H1 (cell line): ENCODE measurements around the gene CNOT6L. TPM values are rescaled to one million over a fixed set of nuclear protein-coding genes. Genes with fewer than 3 reads are reported as not detected.
"Not testable (repeated sequence)": the region's sequence is repeated elsewhere in the genome, so short reads cannot be mapped to it uniquely, and the experiment has no call there.

Experiments
- CTCF ChIA-PET: fragments of 300-600 bp; sonication (Branson Sonifier 250); formaldehyde crosslinking; loops from one replicate; lab custom pipeline; 2021; ENCODE audit not compliant: partially characterized antibody; lab: Charles Lee
- POLR2A ChIA-PET: fragments of 300-600 bp; sonication (Branson Sonifier 250); formaldehyde crosslinking; loops from one replicate; lab custom pipeline; 2021; ENCODE audit warnings: inconsistent platforms; ENCODE audit not compliant: partially characterized antibody; lab: Charles Lee
- DNase-seq, 2 experiments: peaks; one replicate each; pipeline versions ENCODE4 v3.0.0 to v3.0.0-alpha.2; 2010 to 2022; ENCODE audit warnings: low spot score in 2 of 2, low read depth in 1 of 2, mixed read lengths in 1 of 2
- FAIRE-seq: peaks from 2 replicates; lab custom pipeline; 2011; peaks lifted over from hg19 to GRCh38; lab: Jason Lieb, UNC
- H2AFZ ChIP-seq: 2 replicates; pipeline ENCODE4 v1.8.1; 2012; ENCODE audit warnings: low read length, inconsistent platforms
- H2AK5ac ChIP-seq: 2 replicates; pipeline ENCODE4 v1.6.1; 2013; ENCODE audit warnings: low read depth, low read length
- H2BK120ac ChIP-seq: replicated peaks from 2 replicates; pipeline ENCODE3; 2013; ENCODE audit warnings: low read depth, low read length, inconsistent platforms
- H2BK12ac ChIP-seq: 2 replicates; pipeline ENCODE4 v1.6.1; 2013; ENCODE audit warnings: low read depth, low read length
- H2BK15ac ChIP-seq: 2 replicates; pipeline ENCODE4 v1.6.1; 2013; ENCODE audit warnings: low read length
- H2BK20ac ChIP-seq: 2 replicates; pipeline ENCODE4 v1.6.1; 2013; ENCODE audit warnings: low read length
- H2BK5ac ChIP-seq: 2 replicates; pipeline ENCODE4 v1.6.1; 2013; ENCODE audit warnings: low read depth, low read length
- H3K14ac ChIP-seq: 2 replicates; pipeline ENCODE4 v1.6.1; 2013; ENCODE audit warnings: inconsistent platforms; ENCODE audit not compliant: insufficient read length
- H3K18ac ChIP-seq: 2 replicates; pipeline ENCODE4 v1.6.1; 2013; ENCODE audit warnings: low read length; ENCODE audit errors: extremely low read depth
- H3K23ac ChIP-seq: 2 replicates; pipeline ENCODE4 v1.6.1; 2013; ENCODE audit warnings: inconsistent platforms; ENCODE audit not compliant: insufficient read length
- H3K23me2 ChIP-seq: 2 replicates; pipeline ENCODE4 v1.6.1; 2013; ENCODE audit warnings: low read depth, low read length
- H3K27ac ChIP-seq: 2 replicates; pipeline ENCODE4 v1.6.1; 2011; ENCODE audit warnings: low read depth, low read length, inconsistent platforms
- H3K27me3 ChIP-seq, 4 experiments: replicated peaks in 1 of 4; 1 replicate in 1 of 4; 2 replicates in 3 of 4; pipeline versions ENCODE4 v1.6.1 to v1.8.1; 2011 to 2013; ENCODE audit warnings: low read length in 3 of 4, mild to moderate bottlenecking in 3 of 4, inconsistent platforms in 2 of 4, mixed read lengths in 2 of 4, moderate library complexity in 1 of 4; ENCODE audit not compliant: control insufficient read depth in 3 of 4, insufficient read depth in 3 of 4; ENCODE audit errors: extremely low read depth in 1 of 4
- H3K36me3 ChIP-seq, 4 experiments: 2 replicates each; pipeline versions ENCODE4 v1.6.1 to v1.8.1; 2011 to 2013; ENCODE audit warnings: mild to moderate bottlenecking in 4 of 4, low read length in 3 of 4, moderate library complexity in 2 of 4, control low read depth in 1 of 4, inconsistent platforms in 1 of 4; ENCODE audit not compliant: insufficient read depth in 4 of 4, control insufficient read depth in 2 of 4
- H3K4ac ChIP-seq: replicated peaks from 2 replicates; pipeline ENCODE3; 2013; ENCODE audit warnings: low read length, low read depth, mixed read lengths, inconsistent platforms; ENCODE audit not compliant: insufficient read length
- H3K4me1 ChIP-seq, 4 experiments: replicated peaks in 1 of 4; 1 replicate in 1 of 4; 2 replicates in 3 of 4; pipeline versions ENCODE4 v1.6.1 to v1.8.1; 2011 to 2013; ENCODE audit warnings: low read length in 3 of 4, inconsistent platforms in 2 of 4, mixed read lengths in 1 of 4; ENCODE audit not compliant: insufficient read depth in 4 of 4, control insufficient read depth in 3 of 4
- H3K4me2 ChIP-seq, 2 experiments: 2 replicates each; pipeline versions ENCODE4 v1.6.1 to v1.8.1; 2011 to 2013; ENCODE audit warnings: low read depth in 2 of 2, low read length in 2 of 2, control low read depth in 1 of 2, inconsistent platforms in 1 of 2, mild to moderate bottlenecking in 1 of 2; ENCODE audit not compliant: insufficient read depth in 1 of 2
- H3K4me3 ChIP-seq, 4 experiments: fragments of 200-600, 300-600 bp in 1 of 4; sonication (generic), shearing (Covaris generic), sonication (Bioruptor Twin) in 1 of 4; 2 replicates each; pipeline versions ENCODE4 v1.5.1 to v1.8.1; 2011 to 2016; ENCODE audit warnings: low read length in 4 of 4, low read depth in 3 of 4, control low read depth in 2 of 4, inconsistent platforms in 2 of 4, mild to moderate bottlenecking in 2 of 4, mixed read lengths in 1 of 4, moderate library complexity in 1 of 4; ENCODE audit not compliant: insufficient read depth in 2 of 4; ENCODE audit errors: extremely low read depth in 1 of 4
- H3K56ac ChIP-seq: replicated peaks from 2 replicates; pipeline ENCODE3; 2013; ENCODE audit warnings: low read depth, mild to moderate bottlenecking, mixed read lengths, low read length, inconsistent platforms; ENCODE audit not compliant: insufficient read length
- H3K79me1 ChIP-seq: 2 replicates; pipeline ENCODE4 v1.6.1; 2013; ENCODE audit warnings: low read depth, low read length, control low read depth
- H3K79me2 ChIP-seq, 2 experiments: 2 replicates each; pipeline versions ENCODE4 v1.6.1 to v1.8.1; 2012 to 2013; ENCODE audit warnings: low read length in 2 of 2, mild to moderate bottlenecking in 2 of 2, inconsistent platforms in 1 of 2; ENCODE audit not compliant: insufficient read depth in 2 of 2, control insufficient read depth in 1 of 2
- H3K9ac ChIP-seq, 4 experiments: replicated peaks in 1 of 4; 1 replicate in 1 of 4; 2 replicates in 3 of 4; pipeline versions ENCODE4 v1.6.1 to v1.8.1; 2011 to 2013; ENCODE audit warnings: low read depth in 3 of 4, low read length in 3 of 4, control low read depth in 2 of 4, mild to moderate bottlenecking in 2 of 4, moderate library complexity in 2 of 4, inconsistent platforms in 1 of 4; ENCODE audit errors: extremely low read depth in 1 of 4
- H3K9me3 ChIP-seq, 2 experiments: 2 replicates each; pipeline versions ENCODE4 v1.6.1 to v1.8.1; 2012 to 2013; ENCODE audit warnings: mild to moderate bottlenecking in 2 of 2, moderate library complexity in 2 of 2, control low read depth in 1 of 2, inconsistent platforms in 1 of 2, low read depth in 1 of 2, low read length in 1 of 2, mixed read lengths in 1 of 2; ENCODE audit not compliant: insufficient read depth in 2 of 2
- H4K20me1 ChIP-seq, 2 experiments: replicated peaks in 1 of 2; 2 replicates each; pipeline versions ENCODE3 to v1.8.1; 2011 to 2013; ENCODE audit warnings: inconsistent platforms in 2 of 2, low read length in 2 of 2, mild to moderate bottlenecking in 1 of 2; ENCODE audit not compliant: insufficient read depth in 2 of 2, control insufficient read depth in 1 of 2
- H4K5ac ChIP-seq: 2 replicates; pipeline ENCODE4 v1.6.1; 2013; ENCODE audit warnings: low read length, low read depth, mixed read lengths, inconsistent platforms; ENCODE audit not compliant: insufficient read length
- H4K8ac ChIP-seq: 2 replicates; pipeline ENCODE4 v1.8.0; 2013; ENCODE audit warnings: mild to moderate bottlenecking, moderate library complexity, low read length, inconsistent platforms; ENCODE audit not compliant: insufficient read depth; ENCODE audit errors: extremely low read depth
- H4K91ac ChIP-seq: replicated peaks from 2 replicates; pipeline ENCODE3; 2013; ENCODE audit warnings: low read length, mixed read lengths, inconsistent platforms; ENCODE audit not compliant: insufficient read length
- WGBS, 2 experiments: shearing (Covaris generic) in 1 of 2; methylation state at CpG; one replicate each; pipeline versions ENCODE4 v1.1.6 to v1.1.7; 2013 to 2015; ENCODE audit warnings: low lambda C conversion rate in 2 of 2, mixed read lengths in 2 of 2, inconsistent platforms in 1 of 2, low coverage in 1 of 2, missing lambda C conversion rate in 1 of 2; ENCODE audit not compliant: insufficient replicate concordance in 2 of 2, insufficient coverage in 1 of 2, insufficient read length in 1 of 2; ENCODE audit errors: extremely low coverage in 1 of 2, missing lambda C conversion rate in 1 of 2; 5-methylcytosine and 5-hydroxymethylcytosine counted together
- polyA plus RNA-seq, 7 experiments: library from polyadenylated mRNA; depleted of rRNA in 3 of 7; stranded (reverse) in 5 of 7; unstranded in 2 of 7; fragments of >200 nt in 5 of 7; fragments of 200-250 nt in 2 of 7; gene quantifications; 1 replicate in 5 of 7; 2 replicates in 1 of 7; 4 replicates in 1 of 7; pipeline versions ENCODE4 v1.2.1 to v1.2.3, GENCODE V29; 2011 to 2013; ENCODE audit warnings: missing spikeins in 2 of 7, mixed read lengths in 2 of 7
- total RNA-seq: library from RNA; stranded (reverse); fragmentation: NEBNext Ultra II Directional; extraction: Animal tissue kit (Norgen Biotek cat#: 25700); gene quantifications from 2 replicates; pipeline ENCODE4 v1.2.1, GENCODE V29; 2021

CNOT6L gene
- total and polyA plus RNA-seq, 2 of the 8 experiments (the other 6 are each of a cell fraction or from before 2014, with no cell fraction given) = 2.0 to 22.4 TPM

GRCh38 chr4:77780762-77781161 is 38.4 kb downstream of the CNOT6L start:
- H3K27me3 ChIP-seq, H4K8ac ChIP-seq, H3K36me3 ChIP-seq, H3K56ac ChIP-seq, H3K9ac ChIP-seq, H3K79me2 ChIP-seq, H3K4ac ChIP-seq, H3K14ac ChIP-seq, H3K79me1 ChIP-seq, DNase-seq, POLR2A ChIA-PET, H3K18ac ChIP-seq, H2BK20ac ChIP-seq, H2BK120ac ChIP-seq, H2AFZ ChIP-seq, H2BK12ac ChIP-seq, H4K5ac ChIP-seq, CTCF ChIA-PET, H2BK15ac ChIP-seq, H3K4me3 ChIP-seq, H3K23me2 ChIP-seq, H3K4me1 ChIP-seq, H4K91ac ChIP-seq, H2AK5ac ChIP-seq, H3K9me3 ChIP-seq, H3K23ac ChIP-seq, FAIRE-seq, H3K4me2 ChIP-seq, H2BK5ac ChIP-seq, H3K27ac ChIP-seq, H4K20me1 ChIP-seq: not testable (repeated sequence)
- 95% methylated on average over 2 of the region's 2 CpGs; no CpG with 5 or more reads in 1 of the 2 experiments for WGBS, 2 experiments
